ENCODE measurements around the gene PSENEN. TPM values are rescaled to one million over a fixed set of nuclear protein-coding genes. Genes with fewer than 3 reads are reported as not detected.
A peak's percentile ranks its signal among the peaks of the same experiment; 100 is the strongest.

Gene PSENEN
- total RNA-seq, 1 donor = 11.6 TPM

DNA sequence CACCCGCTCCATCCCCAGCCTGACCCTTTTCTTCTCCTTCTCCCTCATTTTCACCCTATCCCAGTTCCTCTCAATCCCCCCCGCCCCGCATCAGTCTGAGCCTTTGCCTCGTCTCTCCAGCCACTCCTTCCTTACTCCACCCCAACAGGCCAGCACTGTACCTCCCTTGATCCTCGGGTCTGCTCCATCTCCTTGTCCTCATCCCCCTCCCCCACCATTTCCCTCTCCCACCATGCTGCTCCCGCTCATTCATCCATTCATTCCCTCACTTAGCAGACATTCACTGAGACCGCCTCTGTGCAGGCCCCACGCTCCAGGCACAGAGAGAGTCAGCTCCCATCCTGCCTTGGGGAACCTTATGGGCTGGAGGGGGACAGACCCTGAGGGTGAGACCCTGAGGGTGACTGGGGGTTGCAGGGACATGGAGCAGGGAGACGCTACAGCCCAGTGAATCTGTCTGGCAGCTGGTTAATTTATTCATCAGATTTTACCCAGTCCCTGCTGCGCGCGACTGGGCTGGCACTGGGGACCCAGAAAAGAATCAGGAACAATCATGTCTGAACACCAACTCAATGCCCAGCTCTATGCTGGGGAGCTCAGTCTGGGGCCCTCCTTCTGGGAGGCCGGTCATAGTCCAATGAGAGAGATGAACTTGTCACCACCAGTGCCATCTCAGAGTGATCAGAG is 30.8 kb downstream of the PSENEN start:
- Histone ChIP-seq H3K4me1 (ENCODE audit: insufficient read depth, low read length) (peaks cover 7% of the 10 kb centered on the region), H3K4me3 (ENCODE audit: insufficient read depth, low read length) (peak overlapping the region; percentile 79), H3K9me3 (ENCODE audit: low read depth, low read length) (no peaks in the 10 kb centered on the region), H4K20me1 (ENCODE audit: insufficient read depth, low read length) (no peaks in the 10 kb centered on the region), H2AFZ (ENCODE audit: low read length) (peak overlapping the region; percentile 56), H3K27ac (ENCODE audit: low read depth, low read length) (no peak overlapping the region), H3K4me2 (ENCODE audit: insufficient read depth, low read length) (peak overlapping the region; percentile 90), H3K27me3 (ENCODE audit: insufficient read depth, low read length) (no peaks in the 10 kb centered on the region), H3K36me3 (ENCODE audit: insufficient read depth, low read length) (no peaks in the 10 kb centered on the region), H3K79me2 (ENCODE audit: insufficient read depth, low read length) (peaks cover 2% of the 10 kb centered on the region)
- peak; percentile 84 for DNase-seq (ENCODE audit: insufficient read length, low spot score, missing footprints)
- TF ChIP-seq, protein P1, sequence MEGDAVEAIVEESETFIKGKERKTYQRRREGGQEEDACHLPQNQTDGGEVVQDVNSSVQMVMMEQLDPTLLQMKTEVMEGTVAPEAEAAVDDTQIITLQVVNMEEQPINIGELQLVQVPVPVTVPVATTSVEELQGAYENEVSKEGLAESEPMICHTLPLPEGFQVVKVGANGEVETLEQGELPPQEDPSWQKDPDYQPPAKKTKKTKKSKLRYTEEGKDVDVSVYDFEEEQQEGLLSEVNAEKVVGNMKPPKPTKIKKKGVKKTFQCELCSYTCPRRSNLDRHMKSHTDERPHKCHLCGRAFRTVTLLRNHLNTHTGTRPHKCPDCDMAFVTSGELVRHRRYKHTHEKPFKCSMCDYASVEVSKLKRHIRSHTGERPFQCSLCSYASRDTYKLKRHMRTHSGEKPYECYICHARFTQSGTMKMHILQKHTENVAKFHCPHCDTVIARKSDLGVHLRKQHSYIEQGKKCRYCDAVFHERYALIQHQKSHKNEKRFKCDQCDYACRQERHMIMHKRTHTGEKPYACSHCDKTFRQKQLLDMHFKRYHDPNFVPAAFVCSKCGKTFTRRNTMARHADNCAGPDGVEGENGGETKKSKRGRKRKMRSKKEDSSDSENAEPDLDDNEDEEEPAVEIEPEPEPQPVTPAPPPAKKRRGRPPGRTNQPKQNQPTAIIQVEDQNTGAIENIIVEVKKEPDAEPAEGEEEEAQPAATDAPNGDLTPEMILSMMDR (IDR thresholded peaks at IDR 0.05; ENCODE audit: extremely low read depth, low read depth, low read length) = no peak

DNA sequence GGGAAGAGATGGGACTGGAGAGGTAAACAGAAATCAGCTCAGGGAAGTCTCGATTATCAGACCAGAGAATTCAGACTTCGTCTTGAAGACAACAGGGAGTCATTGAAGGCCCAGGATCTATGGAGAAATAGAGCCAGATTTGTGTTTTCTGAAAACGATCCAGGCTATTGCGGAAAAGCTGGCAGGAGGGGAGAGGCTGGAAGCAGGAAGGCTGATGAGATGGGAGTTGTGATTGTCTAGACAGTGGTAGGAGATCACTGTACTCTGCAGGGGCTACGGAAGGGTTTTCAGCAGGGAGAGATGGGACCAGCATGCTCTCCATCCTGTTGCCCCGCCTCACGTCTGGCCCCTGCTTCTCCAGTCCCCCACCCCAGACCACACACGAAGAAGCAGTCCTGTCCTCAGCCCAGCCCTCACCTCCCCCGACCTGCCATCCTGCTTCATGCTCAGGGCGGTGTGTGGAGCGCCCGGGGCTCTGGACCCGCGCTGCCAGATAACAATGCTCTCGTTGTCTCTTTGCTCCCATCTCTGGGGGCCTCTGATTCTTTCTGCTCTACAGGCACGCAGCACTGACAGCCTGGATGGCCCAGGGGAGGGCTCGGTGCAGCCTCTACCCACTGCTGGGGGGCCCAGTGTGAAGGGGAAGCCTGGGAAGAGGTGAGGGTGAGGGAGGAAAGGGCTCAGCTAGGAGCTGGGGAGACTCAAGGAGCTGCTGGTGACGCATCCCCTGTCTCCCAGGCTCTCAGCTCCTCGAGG is 31.8 kb downstream of the PSENEN start:
- H3K27ac ChIP-seq (ENCODE audit: low read depth, low read length) = no peak overlapping the region
- no peaks in the 10 kb centered on the region for H3K9me3 ChIP-seq (ENCODE audit: low read depth, low read length)
- H3K27me3 ChIP-seq (ENCODE audit: insufficient read depth, low read length) = no peaks in the 10 kb centered on the region
- H2AFZ ChIP-seq (ENCODE audit: low read length) = no peak overlapping the region
- peak; percentile 75 for DNase-seq (ENCODE audit: insufficient read length, low spot score, missing footprints)
- H3K4me2 ChIP-seq (ENCODE audit: insufficient read depth, low read length) = no peak overlapping the region
- H3K79me2 ChIP-seq (ENCODE audit: insufficient read depth, low read length) = peaks cover 2% of the 10 kb centered on the region
- H3K4me1 ChIP-seq (ENCODE audit: insufficient read depth, low read length) = peaks cover 7% of the 10 kb centered on the region
- no peaks in the 10 kb centered on the region for H4K20me1 ChIP-seq (ENCODE audit: insufficient read depth, low read length)
- TF ChIP-seq, protein P1 (IDR thresholded peaks at IDR 0.05; ENCODE audit: extremely low read depth, low read depth, low read length) = no peak
- H3K36me3 ChIP-seq (ENCODE audit: insufficient read depth, low read length) = no peaks in the 10 kb centered on the region
- H3K4me3 ChIP-seq (ENCODE audit: insufficient read depth, low read length) = no peak overlapping the region

DNA sequence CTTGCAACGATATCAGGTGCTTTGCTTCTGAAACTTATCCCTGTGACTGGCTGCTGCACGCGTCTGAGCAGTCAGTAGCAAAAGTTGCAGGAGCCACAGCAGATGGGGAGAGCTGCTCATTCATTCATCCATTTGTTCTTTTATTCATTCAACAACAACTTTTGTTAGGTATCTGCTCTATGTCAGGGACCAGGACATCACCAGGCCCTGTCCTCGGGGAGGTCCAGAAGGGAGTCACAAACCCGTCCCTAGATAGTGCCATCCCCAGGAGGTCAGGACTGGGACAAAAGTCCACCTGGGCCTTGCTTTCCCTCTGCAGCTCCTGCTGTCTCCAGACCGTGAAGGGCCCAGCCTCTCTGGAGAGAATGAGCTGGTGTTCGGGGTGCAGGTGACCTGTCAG is 32.5 kb downstream of the PSENEN start:
- Histone ChIP-seq H3K36me3 (ENCODE audit: insufficient read depth, low read length) (no peaks in the 10 kb centered on the region), H3K27ac (ENCODE audit: low read depth, low read length) (no peak overlapping the region), H3K4me2 (ENCODE audit: insufficient read depth, low read length) (no peak overlapping the region), H3K4me3 (ENCODE audit: insufficient read depth, low read length) (no peak overlapping the region), H4K20me1 (ENCODE audit: insufficient read depth, low read length) (no peaks in the 10 kb centered on the region), H3K4me1 (ENCODE audit: insufficient read depth, low read length) (peaks cover 7% of the 10 kb centered on the region), H2AFZ (ENCODE audit: low read length) (no peak overlapping the region), H3K79me2 (ENCODE audit: insufficient read depth, low read length) (peaks cover 2% of the 10 kb centered on the region), H3K9me3 (ENCODE audit: low read depth, low read length) (no peaks in the 10 kb centered on the region), H3K27me3 (ENCODE audit: insufficient read depth, low read length) (no peaks in the 10 kb centered on the region)
- DNase-seq (ENCODE audit: insufficient read length, low spot score, missing footprints) = peak; percentile 90
- TF ChIP-seq, protein P1 (IDR thresholded peaks at IDR 0.05; ENCODE audit: extremely low read depth, low read depth, low read length) = no peak

GRCh38 chr19:35779033-35779432 is 33.6 kb downstream of the PSENEN start:
- DNase-seq (ENCODE audit: insufficient read length, low spot score, missing footprints) = peak; percentile 25
- TF ChIP-seq, protein P1 (IDR thresholded peaks at IDR 0.05; ENCODE audit: extremely low read depth, low read depth, low read length) = no peak
- H3K79me2 ChIP-seq (ENCODE audit: insufficient read depth, low read length) = peaks cover 2% of the 10 kb centered on the region
- no peaks in the 10 kb centered on the region for H3K36me3 ChIP-seq (ENCODE audit: insufficient read depth, low read length)
- H3K4me2 ChIP-seq (ENCODE audit: insufficient read depth, low read length) = no peak overlapping the region
- no peak overlapping the region for H3K27ac ChIP-seq (ENCODE audit: low read depth, low read length)
- H3K27me3 ChIP-seq (ENCODE audit: insufficient read depth, low read length) = no peaks in the 10 kb centered on the region
- H2AFZ ChIP-seq (ENCODE audit: low read length) = no peak overlapping the region
- H3K4me3 ChIP-seq (ENCODE audit: insufficient read depth, low read length) = no peak overlapping the region
- no peaks in the 10 kb centered on the region for H4K20me1 ChIP-seq (ENCODE audit: insufficient read depth, low read length)
- H3K4me1 ChIP-seq (ENCODE audit: insufficient read depth, low read length) = peaks cover 7% of the 10 kb centered on the region
- no peaks in the 10 kb centered on the region for H3K9me3 ChIP-seq (ENCODE audit: low read depth, low read length)
